HG03066 (cell line): Measurements from ENCODE around the gene CTIF.
"Not testable (repeated sequence)": the region's sequence is repeated elsewhere in the genome, so short reads cannot be mapped to it uniquely, and the experiment has no call there.

Source experiments
- ATAC-seq: cut with Tn5 transposase; IDR thresholded peaks from one replicate; pipeline ENCODE4 v1.9.1; 2021; ENCODE audit warnings: low read depth; ENCODE audit not compliant: unreplicated experiment

The CTIF gene

GRCh38 chr18:48870926-48871325, 332.1 kb downstream of the CTIF start:
- not testable (repeated sequence) for ATAC-seq

DNA sequence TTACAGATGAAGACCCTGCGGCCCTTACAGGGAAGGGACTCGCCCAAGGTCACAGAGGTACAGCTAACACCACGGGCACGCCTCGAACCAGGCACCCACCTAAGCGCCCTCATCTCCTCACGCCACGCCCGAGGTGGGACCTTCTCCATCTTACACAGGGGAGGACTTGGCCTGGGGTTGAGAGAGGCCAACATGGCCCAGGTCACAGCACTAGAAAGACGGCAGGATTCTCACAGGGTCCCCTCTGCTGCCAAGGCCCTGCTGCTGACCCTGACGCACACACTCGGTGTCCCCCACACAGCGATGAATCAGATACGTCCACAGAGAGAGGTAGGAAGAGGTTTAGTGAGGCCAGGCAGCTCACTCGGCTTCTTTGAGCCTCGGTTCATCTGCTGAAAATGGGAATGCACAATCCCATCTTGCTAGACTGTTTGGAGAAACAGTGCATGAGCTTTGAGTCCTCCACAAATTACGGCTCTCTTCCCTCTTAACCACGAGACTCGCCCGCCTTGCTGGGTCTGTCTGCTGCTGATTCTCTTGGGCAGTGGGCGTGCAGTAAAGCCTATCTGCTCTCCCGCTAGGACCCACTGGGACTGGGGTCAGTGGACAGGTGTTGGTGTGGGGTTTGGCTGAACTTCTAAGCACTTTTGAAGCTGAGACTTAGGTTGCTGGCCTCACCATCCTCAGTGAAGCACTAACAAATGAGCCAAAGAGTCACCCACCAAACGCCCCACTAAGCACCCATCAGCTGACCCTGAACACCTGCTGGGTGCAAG, 332.7 kb downstream of the CTIF start:
- ATAC-seq: no peak

DNA sequence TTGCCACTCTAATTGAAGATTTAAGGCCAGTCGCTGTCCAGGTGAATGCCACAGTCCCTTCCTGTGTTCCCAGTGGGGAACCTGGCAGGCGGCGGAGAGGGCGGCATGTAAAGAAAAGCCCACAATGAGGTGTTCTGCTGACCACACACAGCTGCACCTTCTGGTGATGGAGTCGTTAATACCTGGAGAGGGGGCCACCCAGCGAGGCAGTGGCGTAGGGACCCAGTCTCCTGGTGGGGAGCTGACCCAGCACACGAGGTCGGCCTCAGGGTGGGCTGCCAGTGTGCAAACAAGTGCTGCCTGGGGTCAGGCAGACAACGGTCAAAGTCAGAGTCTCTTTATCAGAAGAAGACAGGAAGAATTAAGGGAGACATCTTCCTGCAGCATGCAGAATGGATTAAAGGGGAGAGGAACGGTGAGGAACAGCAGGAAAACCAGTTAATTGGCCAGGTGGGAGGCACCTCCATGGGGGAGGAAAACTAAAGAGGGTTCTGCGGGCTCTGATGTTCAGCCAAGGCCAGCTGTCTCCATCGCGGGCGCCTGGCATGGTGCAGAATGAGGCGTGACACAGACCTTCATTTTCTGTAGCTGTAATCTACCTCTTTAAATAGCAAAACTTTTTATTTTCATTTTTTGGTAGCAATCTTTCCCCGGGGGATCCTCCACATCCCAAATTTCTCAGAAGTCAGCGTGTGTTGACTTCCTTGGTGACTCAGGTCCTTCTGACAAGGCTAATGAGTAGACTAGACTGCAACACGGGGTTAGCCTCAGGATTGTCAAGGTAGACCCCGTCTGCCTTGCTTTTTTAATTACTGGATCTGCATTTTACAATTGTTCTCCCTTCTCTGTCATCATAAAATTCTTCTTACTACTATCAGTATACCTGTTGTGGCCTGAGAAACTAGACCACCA, 333.7 kb downstream of the CTIF start:
- ATAC-seq: no peak

DNA sequence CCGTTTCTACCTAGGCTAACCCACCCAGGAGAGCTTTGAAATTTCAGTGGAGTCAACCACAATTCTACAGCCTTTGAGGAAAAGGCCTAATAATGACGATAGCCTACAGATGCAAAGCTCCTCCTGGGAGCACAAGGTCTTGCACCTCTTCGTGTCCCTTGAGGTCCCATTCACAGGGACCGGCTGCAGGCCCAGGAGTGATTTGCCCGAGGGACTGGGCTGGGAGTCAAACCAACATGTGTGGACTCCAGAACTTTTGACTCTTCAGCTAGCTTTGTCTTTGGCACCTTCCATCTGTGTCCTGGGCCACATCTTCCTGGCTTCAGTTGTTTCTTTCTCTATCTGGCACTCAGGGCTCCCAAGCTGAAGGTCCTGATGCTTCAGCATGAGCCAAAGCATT, 335.4 kb downstream of the CTIF start:
- ATAC-seq: no peak

- no peak for ATAC-seq
These were observed 335.9 kb downstream of the CTIF start for GRCh38 chr18:48874701-48875162.

- no peak for ATAC-seq
These were observed 336.6 kb downstream of the CTIF start for GRCh38 chr18:48875314-48875941.

GRCh38 chr18:48875942-48876511, 337.2 kb downstream of the CTIF start:
- no peak for ATAC-seq

GRCh38 chr18:48876590-48876989, 337.8 kb downstream of the CTIF start:
- ATAC-seq: no peak

- ATAC-seq: no peak
These were observed 339.1 kb downstream of the CTIF start for GRCh38 chr18:48877941-48878340.

DNA sequence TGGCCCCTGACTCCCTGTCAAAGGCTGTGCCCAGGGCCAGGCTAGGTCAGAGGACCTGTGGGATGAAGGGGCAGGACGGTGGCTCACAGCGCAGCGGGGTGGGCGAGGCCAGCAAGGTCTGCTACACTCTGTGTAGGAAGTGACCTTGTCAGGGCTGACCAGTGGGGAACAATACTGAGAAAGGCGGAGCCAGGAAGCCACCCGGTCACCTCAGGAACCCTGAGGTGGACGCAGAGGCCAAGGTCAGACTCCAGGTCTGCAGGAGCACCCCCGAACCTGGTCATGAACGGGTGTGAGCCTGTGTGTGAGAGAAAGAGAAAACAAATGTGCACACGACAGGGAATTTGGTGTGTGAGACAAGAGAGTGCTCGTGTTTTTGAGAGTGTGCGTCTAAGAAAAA, 339.6 kb downstream of the CTIF start:
- no peak for ATAC-seq

GRCh38 chr18:48879008-48879431, 340.2 kb downstream of the CTIF start:
- ATAC-seq: no peak

DNA sequence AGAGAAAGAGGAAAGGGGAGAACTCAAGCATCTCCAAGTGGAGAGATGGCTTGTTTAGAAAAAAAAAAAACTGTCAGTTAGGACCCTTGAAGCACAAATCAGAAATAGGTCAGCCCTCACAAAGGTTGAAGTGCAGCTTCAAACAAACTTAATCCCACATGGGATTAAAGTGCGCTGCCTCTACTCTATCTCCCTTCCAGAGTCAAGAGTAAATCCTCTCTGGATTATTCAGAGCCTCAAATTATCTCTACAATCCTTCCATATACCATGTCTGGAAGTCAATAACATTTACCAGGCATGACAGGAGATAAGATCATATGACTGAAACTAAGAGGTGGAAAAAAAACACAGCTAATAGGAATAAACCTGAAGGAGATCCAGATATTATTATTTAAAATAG, 342.1 kb downstream of the CTIF start:
- ATAC-seq: no peak

DNA sequence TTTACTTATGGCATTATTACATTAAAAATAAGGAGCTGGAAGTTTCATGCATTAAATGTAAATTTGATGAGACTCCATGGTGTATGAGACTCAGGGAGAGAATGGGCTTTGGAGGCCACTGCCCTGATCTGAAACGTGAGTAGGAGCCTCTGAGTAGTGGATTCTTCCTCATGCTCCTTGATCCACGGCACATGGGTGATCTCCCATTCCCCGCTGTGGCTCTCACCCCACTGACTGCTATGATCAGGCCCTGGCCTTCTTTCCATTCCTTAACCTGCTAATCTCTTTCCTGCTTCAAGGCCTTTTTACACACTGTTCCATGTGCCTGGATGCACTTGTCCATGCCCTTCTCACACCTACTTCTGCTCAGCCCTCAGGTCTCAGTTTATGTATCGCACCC, 343.5 kb downstream of the CTIF start:
- no peak for ATAC-seq

GRCh38 chr18:48884306-48884705, 345.5 kb downstream of the CTIF start:
- ATAC-seq: no peak

DNA sequence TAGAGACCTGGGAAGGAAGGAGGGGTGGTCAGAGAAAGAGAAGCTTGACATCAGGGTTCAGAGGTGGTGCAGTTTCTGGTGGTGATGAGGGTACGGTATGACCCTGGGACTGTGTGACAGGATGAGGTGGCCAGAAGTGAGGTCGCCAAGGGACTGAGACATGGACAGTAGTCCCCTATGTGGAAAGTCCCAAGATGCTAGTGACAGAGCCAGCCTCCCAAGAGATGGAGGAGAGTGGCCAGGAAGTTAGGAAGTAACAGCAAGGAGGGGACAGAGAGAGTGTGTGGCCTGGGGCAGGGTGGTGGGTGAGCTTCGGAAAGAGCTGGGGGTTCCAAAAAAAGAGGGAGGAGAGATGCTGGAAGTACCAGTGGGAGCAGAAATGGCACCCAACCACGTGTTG, 345.9 kb downstream of the CTIF start:
- ATAC-seq: no peak

DNA sequence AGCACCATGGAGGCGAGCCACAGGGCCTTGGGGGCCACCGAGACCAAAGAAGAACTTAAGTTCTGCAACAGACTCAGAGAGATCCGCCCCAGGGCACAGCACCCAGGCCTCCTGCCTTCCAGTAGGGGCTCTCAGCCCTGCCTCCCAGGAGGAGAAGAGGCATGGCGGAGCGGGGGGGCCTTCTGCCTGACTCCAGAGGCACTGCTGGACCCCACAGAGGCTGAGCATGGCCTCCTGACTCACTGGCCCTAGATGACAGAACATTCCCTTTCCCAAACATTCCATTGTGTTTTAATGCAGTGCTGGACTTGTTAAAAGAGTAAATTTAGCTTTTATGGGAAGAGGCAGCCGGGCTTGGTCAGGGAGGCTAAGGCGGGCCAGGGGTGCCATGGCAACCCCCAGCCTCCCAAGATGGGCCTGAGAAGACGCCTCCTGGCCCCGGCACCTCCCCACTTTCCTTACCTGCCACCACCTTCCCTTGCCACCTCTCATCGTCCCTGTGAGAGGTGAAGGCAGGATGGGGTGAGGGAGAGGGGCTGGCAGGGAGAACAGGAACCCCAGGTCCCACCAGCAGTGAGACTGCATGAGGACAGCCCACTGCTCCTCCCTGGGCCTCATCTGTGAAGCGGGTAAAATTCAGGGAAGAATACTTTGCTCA, 346.6 kb downstream of the CTIF start:
- no peak for ATAC-seq

GRCh38 chr18:48885924-48886400, 347.1 kb downstream of the CTIF start:
- no peak for ATAC-seq

DNA sequence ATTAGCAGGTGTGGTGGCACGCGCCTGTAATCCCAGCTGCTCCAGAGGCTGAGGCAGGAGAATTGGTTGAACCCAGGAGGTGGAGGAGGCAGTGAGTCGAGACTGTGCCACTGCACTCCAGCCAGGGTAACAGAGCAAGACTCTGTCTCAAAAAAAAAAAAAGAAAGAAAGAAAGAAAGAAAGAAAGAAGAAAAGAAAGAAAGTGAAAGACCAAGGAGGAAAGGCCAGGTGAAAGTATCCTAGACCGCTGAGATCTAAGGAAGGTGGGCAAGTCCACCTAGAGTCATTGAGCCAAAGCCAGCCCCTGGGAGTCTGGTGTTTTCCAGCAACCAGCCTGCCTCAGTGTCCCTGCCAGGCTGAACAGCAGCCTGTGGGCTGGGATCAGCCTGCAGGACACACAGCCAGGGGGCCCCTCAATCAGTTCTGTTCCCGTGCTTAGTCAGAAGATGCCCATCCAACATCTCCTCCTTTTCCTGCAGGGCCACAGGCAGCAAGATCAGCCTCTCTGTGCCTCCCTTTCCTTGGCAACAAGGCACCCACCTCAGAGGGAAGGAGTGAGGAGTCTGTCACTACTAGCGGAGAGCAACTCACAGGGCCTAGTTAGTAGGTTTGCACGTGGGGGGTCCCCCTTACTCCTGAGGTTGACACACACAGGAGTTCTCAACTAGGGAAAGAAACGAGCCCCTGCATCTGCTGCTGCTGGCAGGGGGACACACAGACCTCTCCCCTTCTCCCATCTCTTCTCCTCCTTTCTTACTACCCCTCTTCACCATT, 347.9 kb downstream of the CTIF start:
- ATAC-seq: no peak

GRCh38 chr18:48887294-48887904, 348.6 kb downstream of the CTIF start:
- ATAC-seq: no peak
